H1 (cell line): ENCODE data around the gene SAE1. TPM values are rescaled to one million over a fixed set of nuclear protein-coding genes. Genes with fewer than 3 reads are reported as not detected.

ENCODE experiments used
- CTCF ChIA-PET: fragments of 300-600 bp; sonication (Branson Sonifier 250); formaldehyde crosslinking; loops from one replicate; lab custom pipeline; 2021; ENCODE audit not compliant: partially characterized antibody; lab: Charles Lee
- POLR2A ChIA-PET: fragments of 300-600 bp; sonication (Branson Sonifier 250); formaldehyde crosslinking; loops from one replicate; lab custom pipeline; 2021; ENCODE audit warnings: inconsistent platforms; ENCODE audit not compliant: partially characterized antibody; lab: Charles Lee
- DNase-seq, 2 experiments: peaks; one replicate each; pipeline versions ENCODE4 v3.0.0 to v3.0.0-alpha.2; 2010 to 2022; ENCODE audit warnings: low spot score in 2 of 2, low read depth in 1 of 2, mixed read lengths in 1 of 2
- FAIRE-seq: peaks from 2 replicates; lab custom pipeline; 2011; peaks lifted over from hg19 to GRCh38; lab: Jason Lieb, UNC
- H2AFZ ChIP-seq: 2 replicates; pipeline ENCODE4 v1.8.1; 2012; ENCODE audit warnings: low read length, inconsistent platforms
- H2AK5ac ChIP-seq: 2 replicates; pipeline ENCODE4 v1.6.1; 2013; ENCODE audit warnings: low read depth, low read length
- H2BK120ac ChIP-seq: replicated peaks from 2 replicates; pipeline ENCODE3; 2013; ENCODE audit warnings: low read depth, low read length, inconsistent platforms
- H2BK12ac ChIP-seq: 2 replicates; pipeline ENCODE4 v1.6.1; 2013; ENCODE audit warnings: low read depth, low read length
- H2BK15ac ChIP-seq: 2 replicates; pipeline ENCODE4 v1.6.1; 2013; ENCODE audit warnings: low read length
- H2BK20ac ChIP-seq: 2 replicates; pipeline ENCODE4 v1.6.1; 2013; ENCODE audit warnings: low read length
- H2BK5ac ChIP-seq: 2 replicates; pipeline ENCODE4 v1.6.1; 2013; ENCODE audit warnings: low read depth, low read length
- H3K14ac ChIP-seq: 2 replicates; pipeline ENCODE4 v1.6.1; 2013; ENCODE audit warnings: inconsistent platforms; ENCODE audit not compliant: insufficient read length
- H3K18ac ChIP-seq: 2 replicates; pipeline ENCODE4 v1.6.1; 2013; ENCODE audit warnings: low read length; ENCODE audit errors: extremely low read depth
- H3K23ac ChIP-seq: 2 replicates; pipeline ENCODE4 v1.6.1; 2013; ENCODE audit warnings: inconsistent platforms; ENCODE audit not compliant: insufficient read length
- H3K23me2 ChIP-seq: 2 replicates; pipeline ENCODE4 v1.6.1; 2013; ENCODE audit warnings: low read depth, low read length
- H3K27ac ChIP-seq: 2 replicates; pipeline ENCODE4 v1.6.1; 2011; ENCODE audit warnings: low read depth, low read length, inconsistent platforms
- H3K27me3 ChIP-seq, 4 experiments: replicated peaks in 1 of 4; 1 replicate in 1 of 4; 2 replicates in 3 of 4; pipeline versions ENCODE4 v1.6.1 to v1.8.1; 2011 to 2013; ENCODE audit warnings: low read length in 3 of 4, mild to moderate bottlenecking in 3 of 4, inconsistent platforms in 2 of 4, mixed read lengths in 2 of 4, moderate library complexity in 1 of 4; ENCODE audit not compliant: control insufficient read depth in 3 of 4, insufficient read depth in 3 of 4; ENCODE audit errors: extremely low read depth in 1 of 4
- H3K36me3 ChIP-seq, 4 experiments: 2 replicates each; pipeline versions ENCODE4 v1.6.1 to v1.8.1; 2011 to 2013; ENCODE audit warnings: mild to moderate bottlenecking in 4 of 4, low read length in 3 of 4, moderate library complexity in 2 of 4, control low read depth in 1 of 4, inconsistent platforms in 1 of 4; ENCODE audit not compliant: insufficient read depth in 4 of 4, control insufficient read depth in 2 of 4
- H3K4ac ChIP-seq: replicated peaks from 2 replicates; pipeline ENCODE3; 2013; ENCODE audit warnings: low read length, low read depth, mixed read lengths, inconsistent platforms; ENCODE audit not compliant: insufficient read length
- H3K4me1 ChIP-seq, 4 experiments: replicated peaks in 1 of 4; 1 replicate in 1 of 4; 2 replicates in 3 of 4; pipeline versions ENCODE4 v1.6.1 to v1.8.1; 2011 to 2013; ENCODE audit warnings: low read length in 3 of 4, inconsistent platforms in 2 of 4, mixed read lengths in 1 of 4; ENCODE audit not compliant: insufficient read depth in 4 of 4, control insufficient read depth in 3 of 4
- H3K4me2 ChIP-seq, 2 experiments: 2 replicates each; pipeline versions ENCODE4 v1.6.1 to v1.8.1; 2011 to 2013; ENCODE audit warnings: low read depth in 2 of 2, low read length in 2 of 2, control low read depth in 1 of 2, inconsistent platforms in 1 of 2, mild to moderate bottlenecking in 1 of 2; ENCODE audit not compliant: insufficient read depth in 1 of 2
- H3K4me3 ChIP-seq, 4 experiments: fragments of 200-600, 300-600 bp in 1 of 4; sonication (generic), shearing (Covaris generic), sonication (Bioruptor Twin) in 1 of 4; 2 replicates each; pipeline versions ENCODE4 v1.5.1 to v1.8.1; 2011 to 2016; ENCODE audit warnings: low read length in 4 of 4, low read depth in 3 of 4, control low read depth in 2 of 4, inconsistent platforms in 2 of 4, mild to moderate bottlenecking in 2 of 4, mixed read lengths in 1 of 4, moderate library complexity in 1 of 4; ENCODE audit not compliant: insufficient read depth in 2 of 4; ENCODE audit errors: extremely low read depth in 1 of 4
- H3K56ac ChIP-seq: replicated peaks from 2 replicates; pipeline ENCODE3; 2013; ENCODE audit warnings: low read depth, mild to moderate bottlenecking, mixed read lengths, low read length, inconsistent platforms; ENCODE audit not compliant: insufficient read length
- H3K79me1 ChIP-seq: 2 replicates; pipeline ENCODE4 v1.6.1; 2013; ENCODE audit warnings: low read depth, low read length, control low read depth
- H3K79me2 ChIP-seq, 2 experiments: 2 replicates each; pipeline versions ENCODE4 v1.6.1 to v1.8.1; 2012 to 2013; ENCODE audit warnings: low read length in 2 of 2, mild to moderate bottlenecking in 2 of 2, inconsistent platforms in 1 of 2; ENCODE audit not compliant: insufficient read depth in 2 of 2, control insufficient read depth in 1 of 2
- H3K9ac ChIP-seq, 4 experiments: replicated peaks in 1 of 4; 1 replicate in 1 of 4; 2 replicates in 3 of 4; pipeline versions ENCODE4 v1.6.1 to v1.8.1; 2011 to 2013; ENCODE audit warnings: low read depth in 3 of 4, low read length in 3 of 4, control low read depth in 2 of 4, mild to moderate bottlenecking in 2 of 4, moderate library complexity in 2 of 4, inconsistent platforms in 1 of 4; ENCODE audit errors: extremely low read depth in 1 of 4
- H3K9me3 ChIP-seq, 2 experiments: 2 replicates each; pipeline versions ENCODE4 v1.6.1 to v1.8.1; 2012 to 2013; ENCODE audit warnings: mild to moderate bottlenecking in 2 of 2, moderate library complexity in 2 of 2, control low read depth in 1 of 2, inconsistent platforms in 1 of 2, low read depth in 1 of 2, low read length in 1 of 2, mixed read lengths in 1 of 2; ENCODE audit not compliant: insufficient read depth in 2 of 2
- H4K20me1 ChIP-seq, 2 experiments: replicated peaks in 1 of 2; 2 replicates each; pipeline versions ENCODE3 to v1.8.1; 2011 to 2013; ENCODE audit warnings: inconsistent platforms in 2 of 2, low read length in 2 of 2, mild to moderate bottlenecking in 1 of 2; ENCODE audit not compliant: insufficient read depth in 2 of 2, control insufficient read depth in 1 of 2
- H4K5ac ChIP-seq: 2 replicates; pipeline ENCODE4 v1.6.1; 2013; ENCODE audit warnings: low read length, low read depth, mixed read lengths, inconsistent platforms; ENCODE audit not compliant: insufficient read length
- H4K8ac ChIP-seq: 2 replicates; pipeline ENCODE4 v1.8.0; 2013; ENCODE audit warnings: mild to moderate bottlenecking, moderate library complexity, low read length, inconsistent platforms; ENCODE audit not compliant: insufficient read depth; ENCODE audit errors: extremely low read depth
- H4K91ac ChIP-seq: replicated peaks from 2 replicates; pipeline ENCODE3; 2013; ENCODE audit warnings: low read length, mixed read lengths, inconsistent platforms; ENCODE audit not compliant: insufficient read length
- ATF3 ChIP-seq: IDR thresholded peaks from 2 replicates; pipeline ENCODE4 v1.6.1; 2011; ENCODE audit warnings: low read depth, mild to moderate bottlenecking, low read length; ENCODE audit not compliant: insufficient read depth
- SIRT6 ChIP-seq: IDR thresholded peaks from one replicate; pipeline ENCODE4 v1.7.1; 2012; ENCODE audit warnings: low read length, inconsistent platforms
- SIX5 ChIP-seq: IDR thresholded peaks from 2 replicates; pipeline ENCODE4 v1.6.1; 2011; ENCODE audit warnings: mild to moderate bottlenecking, low read depth, low read length
- TEAD4 ChIP-seq: IDR thresholded peaks from 2 replicates; pipeline ENCODE4 v1.6.1; 2012; ENCODE audit warnings: low read depth, low read length, inconsistent platforms, mixed read lengths
- polyA plus RNA-seq, 7 experiments: library from polyadenylated mRNA; depleted of rRNA in 3 of 7; stranded (reverse) in 5 of 7; unstranded in 2 of 7; fragments of >200 nt in 5 of 7; fragments of 200-250 nt in 2 of 7; gene quantifications; 1 replicate in 5 of 7; 2 replicates in 1 of 7; 4 replicates in 1 of 7; pipeline versions ENCODE4 v1.2.1 to v1.2.3, GENCODE V29; 2011 to 2013; ENCODE audit warnings: missing spikeins in 2 of 7, mixed read lengths in 2 of 7
- total RNA-seq: library from RNA; stranded (reverse); fragmentation: NEBNext Ultra II Directional; extraction: Animal tissue kit (Norgen Biotek cat#: 25700); gene quantifications from 2 replicates; pipeline ENCODE4 v1.2.1, GENCODE V29; 2021

Gene SAE1
- total and polyA plus RNA-seq, 2 of the 8 experiments (the other 6 are each of a cell fraction or from before 2014, with no cell fraction given) = 213 to 268 TPM

GRCh38 chr19:47125669-47125938 is 5.0 kb upstream of the SAE1 start:
- Histone ChIP-seq H4K91ac (no peak overlapping the region), H2BK12ac (no peak overlapping the region), H3K4me3 (no peak overlapping the region), H3K4me2 (no peak overlapping the region), H3K4ac (no peak overlapping the region), H4K5ac (no peak overlapping the region), H3K79me2 (no peaks in the 10 kb centered on the region), H2BK120ac (no peak overlapping the region), H3K9ac (no peak overlapping the region), H3K23ac (no peak overlapping the region), H3K79me1 (no peaks in the 10 kb centered on the region), H4K8ac (no peak overlapping the region), H3K23me2 (no peaks in the 10 kb centered on the region), H2BK20ac (no peak overlapping the region), H2BK5ac (no peak overlapping the region), H2AFZ (no peak overlapping the region), H3K27ac (no peak overlapping the region), H3K4me1 (peaks cover 0 to 4% (median 1%) of the 10 kb centered on the region in 4 experiments; a peak in 1 of 7 replicates), H3K36me3 (no peaks in the 10 kb centered on the region), H2BK15ac (no peak overlapping the region), H4K20me1 (no peaks in the 10 kb centered on the region), H3K9me3 (no peaks in the 10 kb centered on the region), H3K56ac (no peak overlapping the region), H3K18ac (no peak overlapping the region), H2AK5ac (no peak overlapping the region), H3K27me3 (no peaks in the 10 kb centered on the region), H3K14ac (no peak overlapping the region)
- POLR2A ChIA-PET = interaction anchor here (1.0 to 1.6 kb wide), 3 partner anchors 12 to 20 kb away, joined by 3 to 17 read pairs (median 3); partner anchors contain the start of gene ZC3H4
- DNase-seq (no peak), FAIRE-seq (no peak)
- CTCF ChIA-PET = interaction anchor here (0.6 to 2.9 kb wide), 26 partner anchors 11 to 266 kb away, joined by 3 to 28 read pairs (median 4); partner anchors contain the start of gene ZC3H4
- TF ChIP-seq SIRT6 (no peak), SIX5 (no peak), ATF3 (no peak), TEAD4 (no peak)
- TF ChIP-seq, all 59 proteins: peak for 0
